ENCODE results near the gene ADAMTSL1.

DNA sequence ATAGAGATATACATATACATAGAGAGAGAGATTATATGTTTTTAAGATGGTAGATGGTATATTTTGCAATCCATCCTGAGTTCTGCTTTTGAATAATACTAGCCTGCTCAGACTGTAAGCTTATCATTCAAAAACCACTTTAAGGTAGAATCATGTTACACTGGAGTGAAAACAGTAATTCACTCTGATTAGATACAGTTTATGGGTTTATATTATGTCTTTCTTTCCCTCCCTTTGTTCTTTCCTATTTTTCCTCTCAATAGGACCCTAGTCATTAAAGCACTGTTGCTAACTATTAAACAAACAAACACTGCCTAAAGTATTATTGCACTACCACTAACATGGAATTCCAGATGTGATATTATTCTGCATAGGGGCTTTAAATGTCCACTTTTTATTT lies 202.0 kb downstream of the ADAMTSL1 start:
- TF ChIP-seq YY1 (IDR thresholded peaks at IDR 0.05; ENCODE audit: extremely low read depth, insufficient replicate concordance, low read depth, low read length), result no peak
- TF ChIP-seq, protein P1, sequence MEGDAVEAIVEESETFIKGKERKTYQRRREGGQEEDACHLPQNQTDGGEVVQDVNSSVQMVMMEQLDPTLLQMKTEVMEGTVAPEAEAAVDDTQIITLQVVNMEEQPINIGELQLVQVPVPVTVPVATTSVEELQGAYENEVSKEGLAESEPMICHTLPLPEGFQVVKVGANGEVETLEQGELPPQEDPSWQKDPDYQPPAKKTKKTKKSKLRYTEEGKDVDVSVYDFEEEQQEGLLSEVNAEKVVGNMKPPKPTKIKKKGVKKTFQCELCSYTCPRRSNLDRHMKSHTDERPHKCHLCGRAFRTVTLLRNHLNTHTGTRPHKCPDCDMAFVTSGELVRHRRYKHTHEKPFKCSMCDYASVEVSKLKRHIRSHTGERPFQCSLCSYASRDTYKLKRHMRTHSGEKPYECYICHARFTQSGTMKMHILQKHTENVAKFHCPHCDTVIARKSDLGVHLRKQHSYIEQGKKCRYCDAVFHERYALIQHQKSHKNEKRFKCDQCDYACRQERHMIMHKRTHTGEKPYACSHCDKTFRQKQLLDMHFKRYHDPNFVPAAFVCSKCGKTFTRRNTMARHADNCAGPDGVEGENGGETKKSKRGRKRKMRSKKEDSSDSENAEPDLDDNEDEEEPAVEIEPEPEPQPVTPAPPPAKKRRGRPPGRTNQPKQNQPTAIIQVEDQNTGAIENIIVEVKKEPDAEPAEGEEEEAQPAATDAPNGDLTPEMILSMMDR (IDR thresholded peaks at IDR 0.05 in 2 of 3, conservative IDR thresholded peaks at IDR 0.05 in 1 of 3; ENCODE audit: borderline replicate concordance in 1 of 3, insufficient read depth in 1 of 3, low read depth in 2 of 3, low read length in 2 of 3), result no peak
- no peak for TF ChIP-seq POLR2AphosphoS5 (IDR thresholded peaks at IDR 0.05; ENCODE audit: low read depth, low read length)
- no peak for TF ChIP-seq TCF7L2 (IDR thresholded peaks at IDR 0.05; ENCODE audit: borderline replicate concordance, extremely low read depth, insufficient read depth, insufficient read length)
- no peak for TF ChIP-seq EZH2phosphoT487 (IDR thresholded peaks at IDR 0.05; ENCODE audit: borderline replicate concordance)
- no peak for TF ChIP-seq EZH2 (IDR thresholded peaks at IDR 0.05)
- no peak for TF ChIP-seq ZNF274 (IDR thresholded peaks at IDR 0.05; ENCODE audit: low read depth, low read length)
- no peak for TF ChIP-seq ZFX (IDR thresholded peaks at IDR 0.05)
- TF ChIP-seq, protein P2, sequence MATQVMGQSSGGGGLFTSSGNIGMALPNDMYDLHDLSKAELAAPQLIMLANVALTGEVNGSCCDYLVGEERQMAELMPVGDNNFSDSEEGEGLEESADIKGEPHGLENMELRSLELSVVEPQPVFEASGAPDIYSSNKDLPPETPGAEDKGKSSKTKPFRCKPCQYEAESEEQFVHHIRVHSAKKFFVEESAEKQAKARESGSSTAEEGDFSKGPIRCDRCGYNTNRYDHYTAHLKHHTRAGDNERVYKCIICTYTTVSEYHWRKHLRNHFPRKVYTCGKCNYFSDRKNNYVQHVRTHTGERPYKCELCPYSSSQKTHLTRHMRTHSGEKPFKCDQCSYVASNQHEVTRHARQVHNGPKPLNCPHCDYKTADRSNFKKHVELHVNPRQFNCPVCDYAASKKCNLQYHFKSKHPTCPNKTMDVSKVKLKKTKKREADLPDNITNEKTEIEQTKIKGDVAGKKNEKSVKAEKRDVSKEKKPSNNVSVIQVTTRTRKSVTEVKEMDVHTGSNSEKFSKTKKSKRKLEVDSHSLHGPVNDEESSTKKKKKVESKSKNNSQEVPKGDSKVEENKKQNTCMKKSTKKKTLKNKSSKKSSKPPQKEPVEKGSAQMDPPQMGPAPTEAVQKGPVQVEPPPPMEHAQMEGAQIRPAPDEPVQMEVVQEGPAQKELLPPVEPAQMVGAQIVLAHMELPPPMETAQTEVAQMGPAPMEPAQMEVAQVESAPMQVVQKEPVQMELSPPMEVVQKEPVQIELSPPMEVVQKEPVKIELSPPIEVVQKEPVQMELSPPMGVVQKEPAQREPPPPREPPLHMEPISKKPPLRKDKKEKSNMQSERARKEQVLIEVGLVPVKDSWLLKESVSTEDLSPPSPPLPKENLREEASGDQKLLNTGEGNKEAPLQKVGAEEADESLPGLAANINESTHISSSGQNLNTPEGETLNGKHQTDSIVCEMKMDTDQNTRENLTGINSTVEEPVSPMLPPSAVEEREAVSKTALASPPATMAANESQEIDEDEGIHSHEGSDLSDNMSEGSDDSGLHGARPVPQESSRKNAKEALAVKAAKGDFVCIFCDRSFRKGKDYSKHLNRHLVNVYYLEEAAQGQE (IDR thresholded peaks at IDR 0.05; ENCODE audit: low read depth), result no peak
- TF ChIP-seq, protein P3, sequence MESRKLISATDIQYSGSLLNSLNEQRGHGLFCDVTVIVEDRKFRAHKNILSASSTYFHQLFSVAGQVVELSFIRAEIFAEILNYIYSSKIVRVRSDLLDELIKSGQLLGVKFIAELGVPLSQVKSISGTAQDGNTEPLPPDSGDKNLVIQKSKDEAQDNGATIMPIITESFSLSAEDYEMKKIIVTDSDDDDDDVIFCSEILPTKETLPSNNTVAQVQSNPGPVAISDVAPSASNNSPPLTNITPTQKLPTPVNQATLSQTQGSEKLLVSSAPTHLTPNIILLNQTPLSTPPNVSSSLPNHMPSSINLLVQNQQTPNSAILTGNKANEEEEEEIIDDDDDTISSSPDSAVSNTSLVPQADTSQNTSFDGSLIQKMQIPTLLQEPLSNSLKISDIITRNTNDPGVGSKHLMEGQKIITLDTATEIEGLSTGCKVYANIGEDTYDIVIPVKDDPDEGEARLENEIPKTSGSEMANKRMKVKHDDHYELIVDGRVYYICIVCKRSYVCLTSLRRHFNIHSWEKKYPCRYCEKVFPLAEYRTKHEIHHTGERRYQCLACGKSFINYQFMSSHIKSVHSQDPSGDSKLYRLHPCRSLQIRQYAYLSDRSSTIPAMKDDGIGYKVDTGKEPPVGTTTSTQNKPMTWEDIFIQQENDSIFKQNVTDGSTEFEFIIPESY (IDR thresholded peaks at IDR 0.05; ENCODE audit: extremely low read depth, insufficient replicate concordance, low read length), result no peak
- TF ChIP-seq, protein P4, sequence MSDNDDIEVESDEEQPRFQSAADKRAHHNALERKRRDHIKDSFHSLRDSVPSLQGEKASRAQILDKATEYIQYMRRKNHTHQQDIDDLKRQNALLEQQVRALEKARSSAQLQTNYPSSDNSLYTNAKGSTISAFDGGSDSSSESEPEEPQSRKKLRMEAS (IDR thresholded peaks at IDR 0.05), result no peak
- TF ChIP-seq POLR2A (IDR thresholded peaks at IDR 0.05; ENCODE audit: borderline replicate concordance, extremely low read depth, insufficient read depth, insufficient read length), result no peak
